KG1 (cell line): ENCODE measurements around the gene SCARF2.
A peak's percentile ranks its signal among the peaks of the same experiment; 100 is the strongest.
"Not testable (repeated sequence)": the region's sequence is repeated elsewhere in the genome, so short reads cannot be mapped to it uniquely, and the experiment has no call there.

Experiments
- DNase-seq: peaks from one replicate; lab custom pipeline; 2025; lab: John Stamatoyannopoulos, UW

SCARF2 gene

DNA sequence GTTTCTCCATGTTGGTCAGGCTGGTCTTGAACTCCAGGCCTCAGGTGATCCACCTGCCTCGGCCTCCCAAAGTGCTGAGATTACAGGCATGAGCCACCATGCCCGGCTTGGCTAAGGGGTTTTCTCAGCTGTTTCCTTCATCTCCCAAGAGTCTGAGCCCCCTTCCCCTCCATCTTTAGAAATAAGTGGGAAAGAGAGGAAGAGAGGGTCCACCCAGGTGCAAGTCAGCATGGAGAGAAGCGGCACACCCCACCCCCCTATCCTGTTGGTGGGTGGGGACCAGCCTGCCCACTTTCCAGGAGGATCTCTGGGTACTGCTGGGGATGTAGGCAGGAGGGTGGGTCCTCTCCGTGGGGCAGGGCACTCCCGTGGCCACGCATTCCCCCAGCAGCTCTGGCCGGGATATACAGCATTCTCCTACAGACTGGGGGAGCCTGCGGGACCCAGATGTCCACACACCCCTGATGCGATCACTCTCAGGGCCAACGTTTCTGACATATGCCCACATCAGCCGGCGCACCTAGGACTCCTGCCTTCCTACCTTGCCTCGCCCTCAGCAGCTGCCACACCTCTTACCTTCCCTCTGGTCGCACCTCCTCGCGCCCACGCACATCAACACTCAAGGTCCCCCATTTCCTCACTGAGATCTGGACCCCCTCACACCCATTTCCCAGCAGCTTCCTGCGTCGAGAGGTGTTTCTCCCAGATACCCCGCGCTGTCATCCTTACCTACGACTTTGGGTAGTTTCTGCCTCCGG, 8.9 kb downstream of the SCARF2 start:
- DNase-seq, result no peak

DNA sequence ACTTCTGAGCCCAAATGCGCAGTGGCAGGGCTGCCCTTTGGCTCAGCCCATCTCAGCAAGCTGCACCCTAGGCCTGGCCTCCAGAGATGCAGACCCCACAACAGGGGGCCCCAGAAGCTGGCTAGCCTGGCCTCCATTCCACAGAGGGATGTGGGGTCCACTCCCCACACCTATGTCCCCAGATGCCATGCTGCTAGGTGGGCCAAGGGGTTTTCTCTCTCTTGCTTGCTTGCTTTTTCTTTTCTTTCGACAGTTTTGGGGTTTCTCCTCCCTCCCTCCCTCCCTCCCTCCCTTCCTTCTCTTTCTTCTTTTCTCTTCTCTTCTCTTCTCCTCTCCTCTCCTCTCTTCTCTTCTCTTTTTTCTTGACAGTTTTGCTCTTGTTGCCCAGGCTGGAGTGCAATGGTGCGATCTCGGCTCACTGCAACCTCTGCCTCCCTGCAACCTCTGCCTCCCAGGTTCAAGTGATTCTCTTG, 9.6 kb downstream of the SCARF2 start:
- no peak for DNase-seq

DNA sequence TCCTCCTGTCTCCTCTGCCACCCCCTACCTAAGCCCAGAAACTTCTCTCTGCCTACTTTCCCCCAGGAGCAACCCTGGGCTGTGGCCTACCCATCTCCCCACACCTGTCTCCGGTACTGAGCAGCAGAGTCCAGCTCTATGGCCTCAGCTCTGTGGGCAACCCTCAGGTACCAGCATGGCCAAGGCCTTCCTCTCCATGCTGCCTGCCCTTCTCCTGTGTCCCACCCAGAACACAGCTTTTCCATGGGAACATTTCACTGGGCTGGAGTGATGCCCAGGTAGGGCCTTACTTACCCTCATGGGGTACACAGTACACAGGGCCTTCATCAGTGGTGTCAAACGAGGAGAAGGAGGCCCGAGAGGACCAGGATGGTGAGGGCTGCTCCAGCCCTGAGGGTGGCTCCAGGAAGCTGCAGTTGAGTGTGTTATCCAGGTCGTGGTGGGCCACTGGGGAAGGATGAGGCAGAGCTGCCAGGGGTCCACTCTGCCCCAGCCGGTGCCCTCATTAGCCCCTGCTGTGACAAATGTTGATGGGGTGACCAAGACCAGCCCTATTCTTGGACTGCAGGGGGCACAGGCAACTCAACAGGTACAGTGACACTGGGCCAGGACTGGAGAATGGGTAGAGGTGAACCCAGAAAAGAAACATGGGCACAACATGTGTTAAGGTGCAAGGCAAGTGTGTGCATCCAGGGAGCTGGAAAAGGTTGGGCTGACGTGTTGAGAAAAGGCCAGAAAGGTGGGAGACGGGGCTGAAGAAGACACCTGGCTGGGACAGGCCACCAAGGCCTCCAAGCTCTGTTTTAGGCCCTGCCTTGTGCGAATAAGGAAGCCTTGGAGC, 10.3 kb downstream of the SCARF2 start:
- no peak for DNase-seq

GRCh38 chr22:20426259-20426615, 11.4 kb downstream of the SCARF2 start:
- DNase-seq, result no peak

- no peak for DNase-seq
These were observed 11.9 kb downstream of the SCARF2 start for GRCh38 chr22:20425566-20426258.

GRCh38 chr22:20424932-20425565, 12.6 kb downstream of the SCARF2 start:
- DNase-seq, result no peak

- DNase-seq, result no peak
These were observed 13.1 kb downstream of the SCARF2 start for GRCh38 chr22:20424568-20424931.

DNA sequence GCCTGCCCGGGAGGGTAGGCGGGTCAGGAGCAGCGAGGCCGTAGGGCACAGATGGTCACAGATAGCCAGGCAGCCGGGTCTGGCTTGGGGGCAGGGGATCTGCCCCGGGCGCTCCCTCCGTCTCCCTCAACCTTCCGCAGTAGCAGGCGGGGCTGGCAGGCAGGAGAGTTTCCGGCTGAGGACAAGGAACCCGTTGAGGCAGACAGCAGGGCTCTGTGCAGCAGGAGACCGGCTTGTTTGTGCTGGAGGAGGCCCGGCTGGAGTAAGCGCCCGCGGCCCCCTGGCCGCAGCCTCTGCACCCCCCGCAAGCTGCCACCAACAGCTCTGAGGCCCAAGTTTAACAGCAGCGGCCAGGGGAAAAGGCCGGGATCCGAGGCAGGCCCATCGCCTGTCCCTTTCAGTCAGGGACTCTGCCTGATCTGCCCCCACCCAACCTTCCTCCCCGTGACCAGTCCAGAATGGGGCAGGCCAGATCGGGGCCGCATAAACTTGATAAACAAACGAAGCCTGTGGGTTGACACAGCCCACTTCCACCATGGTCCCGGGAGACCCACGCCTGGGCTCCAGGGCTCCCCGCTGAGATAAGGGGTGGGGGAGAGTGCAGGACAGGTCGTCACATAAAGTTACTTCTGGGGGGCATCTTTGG, 13.6 kb downstream of the SCARF2 start:
- DNase-seq, result no peak

- no peak for DNase-seq
These were observed 14.4 kb downstream of the SCARF2 start for GRCh38 chr22:20423008-20423905.

GRCh38 chr22:20422271-20423007, 15.2 kb downstream of the SCARF2 start:
- peak; percentile 16 for DNase-seq

DNA sequence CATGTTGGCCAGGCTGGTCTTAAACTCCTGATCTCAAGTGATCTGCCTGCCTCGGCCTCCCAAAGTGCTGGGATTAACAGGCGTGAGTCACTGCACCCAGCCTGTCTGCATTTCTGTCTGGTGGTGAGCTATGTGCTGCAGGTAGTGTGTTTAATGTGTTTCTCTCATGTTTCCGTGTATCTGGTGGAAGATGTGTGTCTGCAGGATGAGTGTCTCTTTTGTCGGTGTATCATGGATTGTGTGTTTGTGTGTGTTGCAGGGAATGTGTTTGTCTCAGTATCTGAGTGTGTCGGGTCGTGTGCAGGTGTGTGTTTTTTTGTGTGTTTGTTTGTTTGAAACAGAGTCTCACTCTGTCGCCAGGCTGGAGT, 16.1 kb downstream of the SCARF2 start:
- DNase-seq, result no peak

DNA sequence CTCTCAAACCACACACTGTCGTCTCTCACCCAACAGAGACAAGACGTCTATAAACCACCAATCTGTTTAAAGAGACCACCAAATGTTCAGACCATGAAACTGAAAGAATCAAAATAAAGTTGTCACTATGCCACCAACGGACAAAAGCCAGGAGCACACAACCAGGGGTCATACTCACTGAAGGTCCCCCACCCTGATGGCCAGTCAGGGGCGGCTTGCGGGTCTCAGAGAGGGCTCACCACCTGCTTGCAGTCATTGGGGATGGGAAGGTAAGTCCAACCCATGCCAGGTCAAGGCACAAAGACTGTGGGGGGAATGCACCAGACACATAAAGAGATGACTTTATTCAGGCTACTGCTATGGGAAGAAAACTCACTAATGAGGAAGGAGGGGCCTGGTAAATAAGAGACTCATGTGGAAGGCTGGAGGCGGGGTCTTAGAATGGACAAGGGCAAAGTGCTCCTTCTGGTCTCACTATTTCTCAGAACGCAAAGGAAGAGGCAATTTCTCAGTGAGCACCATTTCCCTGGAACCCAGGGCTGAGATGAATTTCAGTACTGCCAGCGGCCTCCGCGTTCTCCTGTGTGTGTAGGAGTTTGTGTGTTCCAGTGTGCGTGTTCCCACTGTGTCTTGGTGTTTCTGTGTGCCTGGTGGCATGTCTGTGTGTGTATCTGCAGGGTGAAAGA, 17.3 kb downstream of the SCARF2 start:
- DNase-seq, result no peak

DNA sequence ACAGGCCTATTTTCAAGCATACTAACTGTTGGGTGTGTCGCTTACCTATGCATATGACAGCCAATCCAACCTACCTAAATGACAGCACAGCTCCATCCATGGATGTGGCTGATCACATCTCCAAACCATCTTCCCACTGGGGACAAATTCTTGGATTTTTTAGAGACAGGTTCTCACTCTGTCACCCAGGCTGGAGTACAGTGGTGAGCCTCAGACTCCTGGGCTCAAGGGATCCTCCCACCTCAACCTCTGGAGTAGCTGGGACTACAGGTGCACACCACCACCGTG, 18.0 kb downstream of the SCARF2 start:
- no peak for DNase-seq

DNA sequence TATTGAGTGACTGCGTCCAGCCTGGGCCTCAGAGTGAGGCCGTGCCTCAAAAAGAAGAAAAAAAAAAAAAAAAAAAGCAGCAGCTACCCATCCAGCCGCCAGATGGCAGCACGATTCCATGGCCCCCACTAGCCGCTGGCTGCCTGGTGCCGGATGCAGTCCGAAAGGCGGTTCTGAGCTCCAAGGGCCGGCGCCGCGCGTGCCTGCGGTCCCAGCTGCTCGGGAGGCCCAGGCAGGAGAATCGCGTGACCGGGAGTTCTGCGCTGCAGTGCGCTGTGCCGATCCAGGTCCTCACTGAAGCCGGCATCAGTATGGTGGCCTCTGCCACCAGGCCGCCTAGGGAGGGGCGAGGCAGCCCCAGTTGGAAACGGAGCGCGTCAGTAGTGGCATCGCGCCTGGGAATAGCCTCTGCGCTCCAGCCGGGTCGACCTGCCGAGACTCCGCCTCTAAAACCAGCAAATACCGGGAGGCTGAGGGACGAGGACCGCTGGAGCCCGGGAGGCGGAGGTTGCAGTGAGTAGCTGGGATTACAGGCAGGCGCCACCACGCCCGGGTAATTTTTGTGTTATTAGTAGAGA, 19.3 kb downstream of the SCARF2 start:
- DNase-seq, result no peak

- not testable (repeated sequence) for DNase-seq
These were observed 21.9 kb downstream of the SCARF2 start for GRCh38 chr22:20415699-20416098.

GRCh38 chr22:20415241-20415640, 22.4 kb downstream of the SCARF2 start:
- not testable (repeated sequence) for DNase-seq

DNA sequence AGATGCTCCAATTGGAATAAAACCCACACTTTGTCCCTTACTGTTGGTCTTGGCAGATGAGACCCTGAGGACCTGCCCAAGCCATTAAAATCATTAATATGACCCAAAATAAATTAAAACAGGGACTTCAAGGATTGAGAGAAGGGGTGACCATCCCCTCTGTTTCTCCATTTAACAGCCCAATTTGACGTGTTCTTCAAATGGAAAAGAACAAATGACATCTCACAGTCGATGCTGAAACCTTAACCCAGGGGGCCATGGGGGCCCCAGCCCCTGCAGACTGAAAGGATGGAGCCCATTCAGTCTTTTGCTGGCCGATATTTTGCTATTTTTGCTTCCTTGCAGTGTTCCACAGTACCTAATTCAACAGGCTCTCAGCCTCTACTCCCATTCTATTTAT, 23.2 kb downstream of the SCARF2 start:
- no peak for DNase-seq

GRCh38 chr22:20414059-20414440, 23.6 kb downstream of the SCARF2 start:
- no peak for DNase-seq
